ENCODE data around the gene DGKI.

GRCh38 chr7:137507096-137507495 lies 339.7 kb downstream of the DGKI start:
- TF ChIP-seq, protein P1, sequence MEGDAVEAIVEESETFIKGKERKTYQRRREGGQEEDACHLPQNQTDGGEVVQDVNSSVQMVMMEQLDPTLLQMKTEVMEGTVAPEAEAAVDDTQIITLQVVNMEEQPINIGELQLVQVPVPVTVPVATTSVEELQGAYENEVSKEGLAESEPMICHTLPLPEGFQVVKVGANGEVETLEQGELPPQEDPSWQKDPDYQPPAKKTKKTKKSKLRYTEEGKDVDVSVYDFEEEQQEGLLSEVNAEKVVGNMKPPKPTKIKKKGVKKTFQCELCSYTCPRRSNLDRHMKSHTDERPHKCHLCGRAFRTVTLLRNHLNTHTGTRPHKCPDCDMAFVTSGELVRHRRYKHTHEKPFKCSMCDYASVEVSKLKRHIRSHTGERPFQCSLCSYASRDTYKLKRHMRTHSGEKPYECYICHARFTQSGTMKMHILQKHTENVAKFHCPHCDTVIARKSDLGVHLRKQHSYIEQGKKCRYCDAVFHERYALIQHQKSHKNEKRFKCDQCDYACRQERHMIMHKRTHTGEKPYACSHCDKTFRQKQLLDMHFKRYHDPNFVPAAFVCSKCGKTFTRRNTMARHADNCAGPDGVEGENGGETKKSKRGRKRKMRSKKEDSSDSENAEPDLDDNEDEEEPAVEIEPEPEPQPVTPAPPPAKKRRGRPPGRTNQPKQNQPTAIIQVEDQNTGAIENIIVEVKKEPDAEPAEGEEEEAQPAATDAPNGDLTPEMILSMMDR (IDR thresholded peaks at IDR 0.05 in 2 of 3, conservative IDR thresholded peaks at IDR 0.05 in 1 of 3; ENCODE audit: insufficient read depth in 2 of 3, low read depth in 1 of 3, low read length in 3 of 3), result no peak
- TF ChIP-seq KLF1 (tag; IDR thresholded peaks at IDR 0.05), result no peak
- no peak for TF ChIP-seq TFE3 (CRISPR knock-in tag; IDR thresholded peaks at IDR 0.05)
- no peak for TF ChIP-seq NCOA2 (IDR thresholded peaks at IDR 0.05; ENCODE audit: partially characterized antibody in 2 of 2)
- TF ChIP-seq, protein P2, sequence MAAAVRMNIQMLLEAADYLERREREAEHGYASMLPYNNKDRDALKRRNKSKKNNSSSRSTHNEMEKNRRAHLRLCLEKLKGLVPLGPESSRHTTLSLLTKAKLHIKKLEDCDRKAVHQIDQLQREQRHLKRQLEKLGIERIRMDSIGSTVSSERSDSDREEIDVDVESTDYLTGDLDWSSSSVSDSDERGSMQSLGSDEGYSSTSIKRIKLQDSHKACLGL (CRISPR knock-in tag; IDR thresholded peaks at IDR 0.05; ENCODE audit: borderline replicate concordance, poor library complexity, severe bottlenecking), result no peak
- TF ChIP-seq, protein P3, sequence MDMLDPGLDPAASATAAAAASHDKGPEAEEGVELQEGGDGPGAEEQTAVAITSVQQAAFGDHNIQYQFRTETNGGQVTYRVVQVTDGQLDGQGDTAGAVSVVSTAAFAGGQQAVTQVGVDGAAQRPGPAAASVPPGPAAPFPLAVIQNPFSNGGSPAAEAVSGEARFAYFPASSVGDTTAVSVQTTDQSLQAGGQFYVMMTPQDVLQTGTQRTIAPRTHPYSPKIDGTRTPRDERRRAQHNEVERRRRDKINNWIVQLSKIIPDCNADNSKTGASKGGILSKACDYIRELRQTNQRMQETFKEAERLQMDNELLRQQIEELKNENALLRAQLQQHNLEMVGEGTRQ (CRISPR knock-in tag; IDR thresholded peaks at IDR 0.05), result no peak
- TF ChIP-seq SP1 (CRISPR knock-in tag; IDR thresholded peaks at IDR 0.05), result no peak
- no peak for TF ChIP-seq MXI1 (IDR thresholded peaks at IDR 0.05; ENCODE audit: low read depth, low read length)
- TF ChIP-seq ZNF639 (CRISPR knock-in tag; conservative IDR thresholded peaks at IDR 0.05 in 1 of 2, IDR thresholded peaks at IDR 0.05 in 1 of 2), result no peak
- TF ChIP-seq MAFK (IDR thresholded peaks at IDR 0.05; ENCODE audit: low read length), result no peak
- no peak for TF ChIP-seq POLR2A (conservative IDR thresholded peaks at IDR 0.05)
